ENCODE data around the gene ELL. TPM values are rescaled to one million over a fixed set of nuclear protein-coding genes. Genes with fewer than 3 reads are reported as not detected.

ELL gene
- total RNA-seq, 4 donors from 2014 or later = 9.1 to 35.1 (median 20.1) TPM

DNA sequence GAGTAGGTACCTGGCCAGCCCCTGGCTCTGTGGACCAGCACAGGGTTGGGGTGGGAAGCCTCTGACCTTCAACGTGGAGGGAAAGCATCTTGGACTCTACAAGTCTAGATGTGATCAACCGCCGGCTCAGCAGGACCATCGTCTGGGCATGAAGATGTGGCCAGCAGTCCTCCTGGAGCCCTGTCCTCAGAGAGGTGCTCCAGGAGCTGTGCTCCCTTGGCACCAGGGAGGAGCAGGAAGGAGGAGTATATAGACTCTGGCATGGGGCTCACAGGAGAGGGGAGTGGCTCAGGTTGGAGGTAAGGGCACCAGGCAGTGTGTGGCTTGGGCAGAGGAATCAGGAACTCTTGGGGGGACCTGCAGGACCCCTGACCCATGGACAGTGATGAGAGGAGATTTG is 65.6 kb downstream of the ELL start:
- Histone ChIP-seq H3K4me3 (no peak overlapping the region), H3K4me1 (peaks cover 36 to 67% (median 61%) of the 10 kb centered on the region in 4 donors), H3K27ac (replicated peaks in 1 of 4) (peak overlapping the region; percentile 83 to 95 (median 90)), H3K9me3 (no peaks in the 10 kb centered on the region), H3K36me3 (peaks cover 0 to 76% (median 56%) of the 10 kb centered on the region in 4 donors), H3K27me3 (no peaks in the 10 kb centered on the region)
- intact Hi-C loops (cut with DNase I) = no loop called here
- no peak for TF ChIP-seq CTCF (IDR thresholded peaks at IDR 0.05)
- no peak for TF ChIP-seq POLR2AphosphoS5 (IDR thresholded peaks at IDR 0.05)
- no peak for TF ChIP-seq POLR2A (IDR thresholded peaks at IDR 0.05; ENCODE audit: low read depth)
- no peak for TF ChIP-seq EP300 (IDR thresholded peaks at IDR 0.05)
- DNase-seq (ENCODE audit: extremely low spot score) = no peak
- WGBS = 100% methylated on average over 2 of the region's 4 CpGs

- WGBS = 83% methylated on average over 10 of the region's 10 CpGs
- Histone ChIP-seq H3K27ac (replicated peaks in 1 of 4) (no peak overlapping the region), H3K9me3 (no peaks in the 10 kb centered on the region), H3K27me3 (no peaks in the 10 kb centered on the region), H3K4me1 (peaks cover 22 to 53% (median 43%) of the 10 kb centered on the region in 4 donors), H3K4me3 (no peak overlapping the region), H3K36me3 (peaks cover 17 to 88% (median 66%) of the 10 kb centered on the region in 4 donors)
- TF ChIP-seq POLR2AphosphoS5 (IDR thresholded peaks at IDR 0.05) (no peak), CTCF (IDR thresholded peaks at IDR 0.05) (no peak), POLR2A (IDR thresholded peaks at IDR 0.05; ENCODE audit: low read depth) (no peak), EP300 (IDR thresholded peaks at IDR 0.05) (no peak)
- no peak for DNase-seq (ENCODE audit: extremely low spot score)
- intact Hi-C loops (cut with DNase I) = loop anchor here (5.0 kb wide), 1 partner anchor 394 kb away; no protein-coding TSS in a partner anchor
Measured at GRCh38 chr19:18453269-18454024, 68.4 kb downstream of the ELL start.

DNA sequence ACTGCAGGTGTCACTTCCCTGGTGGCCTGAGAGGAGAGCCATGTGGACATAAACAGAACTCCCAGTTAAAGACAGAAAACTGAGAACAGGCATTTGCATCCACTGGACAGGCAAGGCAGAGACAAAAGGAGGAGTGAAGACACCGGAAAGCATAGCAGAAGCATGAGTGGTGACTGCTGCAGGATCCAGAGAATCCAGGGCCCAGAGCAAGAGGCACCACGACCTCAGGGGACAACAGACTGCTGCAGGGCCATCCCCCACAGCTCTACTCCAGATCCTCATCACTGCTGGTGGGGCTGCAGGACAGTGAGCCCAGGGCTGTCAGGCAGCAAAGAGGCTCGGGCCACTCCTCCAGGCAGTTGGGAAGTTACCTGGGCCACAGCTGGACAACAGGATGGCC is 69.5 kb downstream of the ELL start:
- no peaks in the 10 kb centered on the region for H3K27me3 ChIP-seq
- no peaks in the 10 kb centered on the region for H3K9me3 ChIP-seq
- H3K4me3 ChIP-seq = no peak overlapping the region
- no peak overlapping the region for H3K27ac ChIP-seq (replicated peaks in 1 of 4)
- WGBS = 67% methylated on average over 2 of the region's 3 CpGs
- H3K36me3 ChIP-seq = peaks cover 17 to 88% (median 66%) of the 10 kb centered on the region in 4 donors
- no peak for DNase-seq (ENCODE audit: extremely low spot score)
- intact Hi-C loops (cut with DNase I) = loop anchor here (5.0 kb wide), 1 partner anchor 395 kb away; no protein-coding TSS in a partner anchor
- no peak for TF ChIP-seq CTCF (IDR thresholded peaks at IDR 0.05)
- no peak for TF ChIP-seq POLR2A (IDR thresholded peaks at IDR 0.05; ENCODE audit: low read depth)
- no peak for TF ChIP-seq EP300 (IDR thresholded peaks at IDR 0.05)
- no peak for TF ChIP-seq POLR2AphosphoS5 (IDR thresholded peaks at IDR 0.05)
- peaks cover 15 to 42% (median 32%) of the 10 kb centered on the region in 4 donors for H3K4me1 ChIP-seq

DNA sequence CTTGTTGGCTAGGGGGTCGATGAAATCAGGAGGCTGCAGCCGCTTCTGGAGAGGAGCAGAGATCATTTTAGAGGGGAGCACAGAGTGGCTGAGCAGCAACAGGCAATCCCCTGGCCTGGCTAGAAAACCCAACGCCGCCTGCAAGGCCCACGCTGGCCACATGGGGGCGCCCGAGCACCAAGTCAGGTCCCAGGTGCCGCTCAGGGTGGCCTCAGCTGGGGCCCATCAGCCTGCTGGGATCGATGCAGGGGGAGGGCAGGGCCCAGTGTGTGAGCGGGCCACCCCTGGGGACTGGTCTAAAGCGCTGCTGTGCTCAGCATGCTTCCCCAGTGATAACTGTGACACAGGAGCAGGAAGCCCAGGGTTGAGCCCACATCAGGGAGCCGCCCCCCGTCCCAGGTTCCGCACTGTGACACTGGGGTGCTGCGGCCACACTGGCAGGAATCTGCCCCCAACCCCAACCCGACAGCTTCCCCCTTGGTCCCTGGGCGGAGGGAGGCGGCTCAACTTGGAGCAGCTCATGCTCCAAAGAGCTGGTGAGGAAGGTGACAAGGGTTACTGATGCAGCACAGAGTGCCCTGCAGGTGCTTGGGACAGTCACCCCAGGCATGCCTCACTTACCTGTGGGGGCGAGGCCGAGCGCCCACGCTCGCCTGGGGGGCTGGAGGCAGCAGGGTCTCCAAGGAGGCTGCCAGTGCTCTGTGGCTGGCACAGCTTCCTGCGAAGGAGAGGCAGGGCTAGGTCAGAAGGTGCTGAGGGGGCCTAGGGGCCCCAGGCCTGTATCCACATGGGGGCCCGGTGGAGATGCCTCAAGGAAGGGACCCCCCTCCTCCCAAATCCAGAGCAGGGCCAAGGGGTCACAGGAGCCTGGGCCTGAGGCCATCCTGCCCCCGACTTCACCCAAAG is 70.7 kb downstream of the ELL start:
- Histone ChIP-seq H3K36me3 (peaks cover 25 to 91% (median 75%) of the 10 kb centered on the region in 4 donors), H3K4me3 (no peak overlapping the region), H3K9me3 (no peaks in the 10 kb centered on the region), H3K27ac (replicated peaks in 1 of 4) (peak overlapping the region in 2 of 4 donors; percentile 35 to 40), H3K4me1 (peaks cover 11 to 30% (median 20%) of the 10 kb centered on the region in 4 donors), H3K27me3 (no peaks in the 10 kb centered on the region)
- TF ChIP-seq CTCF (IDR thresholded peaks at IDR 0.05) (peak in 2 of 3 experiments; percentile 98 to 99), POLR2AphosphoS5 (IDR thresholded peaks at IDR 0.05) (peak; percentile 63 to 72), EP300 (IDR thresholded peaks at IDR 0.05) (no peak)
- intact Hi-C loops (cut with DNase I) = loop anchor here (5.0 kb wide), 1 partner anchor 396 kb away; no protein-coding TSS in a partner anchor
- DNase-seq (ENCODE audit: extremely low spot score) = peak; percentile 96
- WGBS = 49% methylated on average over 13 of the region's 26 CpGs
